Endothelial cell of umbilical vein (primary cell): ENCODE results near the gene CGNL1. TPM values are rescaled to one million over a fixed set of nuclear protein-coding genes. Genes with fewer than 3 reads are reported as not detected.

Source experiments
- BruUV-seq: library from RNA; stranded (reverse); fragments of 400-500 nt; replicated peaks from 2 replicates; lab custom pipeline; 2021; lab: Mats Ljungman, UMichigan
- CTCF ChIA-PET: fragments of 300-600, 350-600 bp; sonication (Branson Sonifier 250); formaldehyde crosslinking; loops from one replicate; lab custom pipeline; 2021; ENCODE audit warnings: antibody characterized with exemption, inconsistent platforms; lab: Charles Lee
- POLR2A ChIA-PET: fragments of 300-600, 350-600 bp; sonication (Branson Sonifier 250); formaldehyde crosslinking; loops from one replicate; lab custom pipeline; 2021; ENCODE audit warnings: antibody characterized with exemption, inconsistent platforms; lab: Charles Lee
- DNase-seq: peaks from one replicate; pipeline ENCODE4 v3.0.0-alpha.2; 2011; ENCODE audit warnings: low read depth, low spot score
- FAIRE-seq: peaks from 2 replicates; lab custom pipeline; 2011; peaks lifted over from hg19 to GRCh38; lab: Jason Lieb, UNC
- H2AFZ ChIP-seq: 2 replicates; pipeline ENCODE4 v1.6.0; 2012; ENCODE audit warnings: low read depth, low read length, control low read depth, inconsistent platforms
- H3K27ac ChIP-seq: 2 replicates; pipeline ENCODE4 v1.5.1; 2011; ENCODE audit warnings: low read depth, mild to moderate bottlenecking, control low read depth, low read length, moderate library complexity; ENCODE audit not compliant: insufficient read depth
- H3K27me3 ChIP-seq, 2 experiments: 2 replicates each; pipeline versions ENCODE4 v1.6.0 to v1.6.1; 2011; ENCODE audit warnings: low read length in 2 of 2, mixed read lengths in 1 of 2; ENCODE audit not compliant: control insufficient read depth in 2 of 2, insufficient read depth in 2 of 2
- H3K36me3 ChIP-seq, 2 experiments: 2 replicates in 1 of 2; 3 replicates in 1 of 2; pipeline ENCODE4 v1.5.1; 2011; ENCODE audit warnings: low read length in 2 of 2, mild to moderate bottlenecking in 1 of 2, moderate library complexity in 1 of 2; ENCODE audit not compliant: control insufficient read depth in 2 of 2, insufficient read depth in 2 of 2; ENCODE audit errors: extremely low read depth in 1 of 2
- H3K4me1 ChIP-seq: 3 replicates; pipeline ENCODE4 v1.5.1; 2011; ENCODE audit warnings: mild to moderate bottlenecking, low read length; ENCODE audit not compliant: control insufficient read depth, insufficient read depth; ENCODE audit errors: extremely low read depth
- H3K4me2 ChIP-seq: 2 replicates; pipeline ENCODE4 v1.6.1; 2011; ENCODE audit warnings: low read length, control low read depth, mixed read lengths; ENCODE audit not compliant: insufficient read depth
- H3K4me3 ChIP-seq, 3 experiments: fragments of 200-600 bp in 1 of 3; sonication (generic), shearing (Covaris generic) in 1 of 3; replicated peaks in 1 of 3; 2 replicates each; pipeline ENCODE4 v1.5.1; 2011 to 2016; ENCODE audit warnings: control low read depth in 3 of 3, low read length in 3 of 3, mild to moderate bottlenecking in 2 of 3, inconsistent platforms in 1 of 3, low read depth in 1 of 3, moderate library complexity in 1 of 3; ENCODE audit not compliant: insufficient read depth in 1 of 3
- H3K79me2 ChIP-seq: 2 replicates; pipeline ENCODE4 v1.6.0; 2012; ENCODE audit warnings: low read length, inconsistent platforms; ENCODE audit not compliant: control insufficient read depth, insufficient read depth
- H3K9ac ChIP-seq: replicated peaks from 2 replicates; pipeline ENCODE3; 2011; ENCODE audit warnings: low read length, control low read depth; ENCODE audit not compliant: insufficient read depth; ENCODE audit errors: extremely low read depth
- H3K9me1 ChIP-seq: replicated peaks from 3 replicates; pipeline ENCODE4 v1.6.0; 2011; ENCODE audit warnings: mild to moderate bottlenecking, low read length; ENCODE audit not compliant: control insufficient read depth, insufficient read depth; ENCODE audit errors: extremely low read depth
- H3K9me3 ChIP-seq: replicated peaks from 2 replicates; pipeline ENCODE4 v1.5.1; 2012; ENCODE audit warnings: low read length, inconsistent platforms; ENCODE audit not compliant: control insufficient read depth, insufficient read depth
- H4K20me1 ChIP-seq: replicated peaks from 2 replicates; pipeline ENCODE3; 2011; ENCODE audit warnings: mild to moderate bottlenecking, low read length; ENCODE audit not compliant: control insufficient read depth, insufficient read depth; ENCODE audit errors: extremely low read depth
- EZH2 ChIP-seq: IDR thresholded peaks from 2 replicates; pipeline ENCODE4 v1.6.1; 2012; ENCODE audit warnings: borderline replicate concordance, low read depth, mild to moderate bottlenecking, moderate library complexity, low read length, inconsistent platforms; ENCODE audit not compliant: severe bottlenecking
- GATA2 ChIP-seq: IDR thresholded peaks from 2 replicates; pipeline ENCODE4 v1.7.0; 2011; ENCODE audit warnings: low read depth, mild to moderate bottlenecking, moderate library complexity, mixed read lengths, low read length; ENCODE audit not compliant: insufficient read length, insufficient read depth
- JUN ChIP-seq: IDR thresholded peaks from 2 replicates; pipeline ENCODE4 v1.6.1; 2011; ENCODE audit warnings: borderline replicate concordance, low read depth; ENCODE audit not compliant: insufficient read length, insufficient read depth
- MAX ChIP-seq: IDR thresholded peaks from 2 replicates; pipeline ENCODE4 v1.6.1; 2011; ENCODE audit not compliant: insufficient read depth, insufficient read length
- MYC ChIP-seq: IDR thresholded peaks from one replicate; pipeline ENCODE4 v1.6.1; 2011; ENCODE audit warnings: mild to moderate bottlenecking, low read depth, low read length
- POLR2A ChIP-seq: IDR thresholded peaks from 2 replicates; pipeline ENCODE4 v1.6.1; 2012; ENCODE audit warnings: low read depth, mild to moderate bottlenecking, control low read depth, low read length
- POLR2AphosphoS5 ChIP-seq: IDR thresholded peaks from 2 replicates; pipeline ENCODE4 v1.6.1; 2012; ENCODE audit warnings: low read depth, mild to moderate bottlenecking, control low read depth, low read length, moderate library complexity; ENCODE audit not compliant: insufficient read depth
- dilution Hi-C: fragments of 300-500 bp; cut with MboI; formaldehyde crosslinking; loops from one replicate; pipeline ENCODE4 v1.15.0; 2019; ENCODE audit warnings: low sequenced_read_pairs; ENCODE audit not compliant: extremely low pct_ligation_motif_present
- intact Hi-C: fragments of 100-400 bp; cut with micrococcal nuclease; formaldehyde crosslinking; loops from one replicate; pipeline ENCODE4 v1.10.0; 2022
- polyA plus RNA-seq, 4 experiments: library from polyadenylated mRNA; depleted of rRNA in 3 of 4; stranded (reverse) in 3 of 4; unstranded in 1 of 4; fragments of >200 nt; gene quantifications; 2 replicates each; pipeline versions ENCODE4 v1.2.1 to v1.2.3, GENCODE V29; 2011 to 2012; ENCODE audit warnings: missing spikeins in 1 of 4
- total RNA-seq: library from RNA; stranded (reverse); gene quantifications from 2 replicates; pipeline ENCODE4 v1.2.3, GENCODE V29; 2021
- TF ChIP-seq, protein P1 (sequence below), 2 donors: IDR thresholded peaks; 1 replicate in 1 of 2; 2 replicates in 1 of 2; pipeline ENCODE4 v1.5.1; 2011; ENCODE audit warnings: low read length in 2 of 2, mild to moderate bottlenecking in 2 of 2, moderate library complexity in 2 of 2, control low read depth in 1 of 2, inconsistent platforms in 1 of 2, low read depth in 1 of 2; ENCODE audit not compliant: insufficient read depth in 1 of 2; ENCODE audit errors: extremely low read depth in 1 of 2

CGNL1 gene
- total and polyA plus RNA-seq, 2 donors (not counting 3 experiments of a cell fraction or from before 2014, with no cell fraction given) = 6.9 to 27.1 TPM

GRCh38 chr15:57597431-57597830, 221.1 kb downstream of the CGNL1 start:
- FAIRE-seq (no peak), DNase-seq (no peak)
- no peaks in the 10 kb centered on the region for H3K79me2 ChIP-seq
- intact Hi-C loops = no loop called here
- no TSS peak for BruUV-seq
- H3K36me3 ChIP-seq = no peaks in the 10 kb centered on the region
- no peak overlapping the region for H2AFZ ChIP-seq
- no peaks in the 10 kb centered on the region for H3K9me1 ChIP-seq
- ChIA-PET CTCF (interaction anchor here (1.1 to 2.2 kb wide), 2 partner anchors 11 to 15 kb away, joined by 3 to 5 read pairs; no protein-coding TSS in a partner anchor), POLR2A (no interaction called here)
- H3K9me3 ChIP-seq = no peaks in the 10 kb centered on the region
- no peak overlapping the region for H3K27ac ChIP-seq
- peaks cover under 1% of the 10 kb centered on the region for H3K4me1 ChIP-seq
- H3K4me2 ChIP-seq = no peak overlapping the region
- H3K4me3 ChIP-seq = no peak overlapping the region
- TF ChIP-seq JUN (no peak), POLR2AphosphoS5 (no peak), EZH2 (no peak), MAX (no peak), POLR2A (no peak), MYC (no peak), GATA2 (no peak)
- TF ChIP-seq, protein P1, sequence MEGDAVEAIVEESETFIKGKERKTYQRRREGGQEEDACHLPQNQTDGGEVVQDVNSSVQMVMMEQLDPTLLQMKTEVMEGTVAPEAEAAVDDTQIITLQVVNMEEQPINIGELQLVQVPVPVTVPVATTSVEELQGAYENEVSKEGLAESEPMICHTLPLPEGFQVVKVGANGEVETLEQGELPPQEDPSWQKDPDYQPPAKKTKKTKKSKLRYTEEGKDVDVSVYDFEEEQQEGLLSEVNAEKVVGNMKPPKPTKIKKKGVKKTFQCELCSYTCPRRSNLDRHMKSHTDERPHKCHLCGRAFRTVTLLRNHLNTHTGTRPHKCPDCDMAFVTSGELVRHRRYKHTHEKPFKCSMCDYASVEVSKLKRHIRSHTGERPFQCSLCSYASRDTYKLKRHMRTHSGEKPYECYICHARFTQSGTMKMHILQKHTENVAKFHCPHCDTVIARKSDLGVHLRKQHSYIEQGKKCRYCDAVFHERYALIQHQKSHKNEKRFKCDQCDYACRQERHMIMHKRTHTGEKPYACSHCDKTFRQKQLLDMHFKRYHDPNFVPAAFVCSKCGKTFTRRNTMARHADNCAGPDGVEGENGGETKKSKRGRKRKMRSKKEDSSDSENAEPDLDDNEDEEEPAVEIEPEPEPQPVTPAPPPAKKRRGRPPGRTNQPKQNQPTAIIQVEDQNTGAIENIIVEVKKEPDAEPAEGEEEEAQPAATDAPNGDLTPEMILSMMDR (IDR thresholded peaks at IDR 0.05; ENCODE audit: extremely low read depth in 1 of 2, insufficient read depth in 1 of 2, low read depth in 1 of 2, low read length in 2 of 2) = no peak
- no peaks in the 10 kb centered on the region for H3K27me3 ChIP-seq
- H3K9ac ChIP-seq = no peak overlapping the region
- dilution Hi-C loops = no loop called here
- no peaks in the 10 kb centered on the region for H4K20me1 ChIP-seq
